ENCODE measurements around the gene GAL3ST1.

DNA sequence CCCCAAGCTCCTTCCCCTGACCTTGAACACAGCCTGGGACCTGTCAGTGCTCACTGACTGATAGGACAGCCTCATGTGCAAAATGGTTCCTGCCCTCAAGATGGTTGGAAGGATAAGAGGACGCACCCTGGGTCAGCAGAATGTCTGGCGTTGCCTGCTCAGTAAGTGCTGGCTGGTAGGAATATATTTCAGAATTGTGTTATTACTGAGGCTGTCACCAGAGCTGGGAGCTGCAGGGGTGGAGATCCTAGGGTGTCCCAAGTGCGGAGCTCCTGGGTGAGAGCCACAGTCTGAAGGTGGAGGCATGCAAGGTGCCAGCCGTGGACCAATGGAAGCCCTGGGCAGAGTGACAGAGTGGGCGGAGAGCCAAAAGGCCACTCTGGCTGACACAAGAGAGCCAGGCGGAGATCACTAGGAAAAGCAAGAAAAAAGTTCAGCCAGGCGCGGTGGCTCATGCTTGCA lies 67.9 kb downstream of the GAL3ST1 start:
- TF ChIP-seq, protein P1, sequence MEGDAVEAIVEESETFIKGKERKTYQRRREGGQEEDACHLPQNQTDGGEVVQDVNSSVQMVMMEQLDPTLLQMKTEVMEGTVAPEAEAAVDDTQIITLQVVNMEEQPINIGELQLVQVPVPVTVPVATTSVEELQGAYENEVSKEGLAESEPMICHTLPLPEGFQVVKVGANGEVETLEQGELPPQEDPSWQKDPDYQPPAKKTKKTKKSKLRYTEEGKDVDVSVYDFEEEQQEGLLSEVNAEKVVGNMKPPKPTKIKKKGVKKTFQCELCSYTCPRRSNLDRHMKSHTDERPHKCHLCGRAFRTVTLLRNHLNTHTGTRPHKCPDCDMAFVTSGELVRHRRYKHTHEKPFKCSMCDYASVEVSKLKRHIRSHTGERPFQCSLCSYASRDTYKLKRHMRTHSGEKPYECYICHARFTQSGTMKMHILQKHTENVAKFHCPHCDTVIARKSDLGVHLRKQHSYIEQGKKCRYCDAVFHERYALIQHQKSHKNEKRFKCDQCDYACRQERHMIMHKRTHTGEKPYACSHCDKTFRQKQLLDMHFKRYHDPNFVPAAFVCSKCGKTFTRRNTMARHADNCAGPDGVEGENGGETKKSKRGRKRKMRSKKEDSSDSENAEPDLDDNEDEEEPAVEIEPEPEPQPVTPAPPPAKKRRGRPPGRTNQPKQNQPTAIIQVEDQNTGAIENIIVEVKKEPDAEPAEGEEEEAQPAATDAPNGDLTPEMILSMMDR (IDR thresholded peaks at IDR 0.05; ENCODE audit: borderline replicate concordance, extremely low read depth, low read length, poor library complexity, severe bottlenecking) = no peak
- TF ChIP-seq EZH2 (IDR thresholded peaks at IDR 0.05; ENCODE audit: borderline replicate concordance, low read depth, low read length, severe bottlenecking) = no peak
